Endodermal cell (in vitro differentiated cells): ENCODE data around the gene FHOD1. TPM values are rescaled to one million over a fixed set of nuclear protein-coding genes. Genes with fewer than 3 reads are reported as not detected.

ENCODE experiments used
- DNase-seq: peaks from one replicate; pipeline ENCODE4 v3.0.0-alpha.2; 2017
- H3K27ac ChIP-seq: 2 replicates; pipeline ENCODE4 v1.5.1; 2013; ENCODE audit warnings: mild to moderate bottlenecking, low read depth, low read length, moderate library complexity
- H3K27me3 ChIP-seq: 2 replicates; pipeline ENCODE4 v1.6.1; 2013; ENCODE audit warnings: mild to moderate bottlenecking, low read length, moderate library complexity; ENCODE audit not compliant: insufficient read depth, control insufficient read depth, poor library complexity, severe bottlenecking
- H3K36me3 ChIP-seq: 2 replicates; pipeline ENCODE4 v1.7.0; 2013; ENCODE audit warnings: mild to moderate bottlenecking, low read length, moderate library complexity; ENCODE audit not compliant: control insufficient read depth, insufficient read depth
- H3K4me1 ChIP-seq: one replicate; pipeline ENCODE4 v1.7.0; 2013; ENCODE audit warnings: low read length; ENCODE audit not compliant: control insufficient read depth, insufficient read depth
- H3K4me3 ChIP-seq: 2 replicates; pipeline ENCODE4 v1.5.1; 2013; ENCODE audit warnings: mild to moderate bottlenecking, low read length, moderate library complexity
- H3K9ac ChIP-seq: 2 replicates; pipeline ENCODE4 v1.6.1; 2013; ENCODE audit warnings: mild to moderate bottlenecking, low read length, moderate library complexity; ENCODE audit not compliant: poor library complexity, severe bottlenecking; ENCODE audit errors: extremely low read depth
- H3K9me3 ChIP-seq: 2 replicates; pipeline ENCODE4 v1.6.1; 2013; ENCODE audit warnings: mild to moderate bottlenecking, low read length, moderate library complexity; ENCODE audit not compliant: control insufficient read depth
- H3K27ac Mint-ChIP-seq: 2 replicates; pipeline ENCODE4 v1.8.0; 2020; ENCODE audit warnings: mixed read lengths
- H3K27me3 Mint-ChIP-seq: 2 replicates; pipeline ENCODE4 v1.8.0; 2021; ENCODE audit warnings: mild to moderate bottlenecking, mixed read lengths; ENCODE audit not compliant: insufficient read depth
- H3K36me3 Mint-ChIP-seq: 2 replicates; pipeline ENCODE4 v1.8.0; 2020; ENCODE audit warnings: low read depth, mixed read lengths
- H3K4me1 Mint-ChIP-seq: 2 replicates; pipeline ENCODE4 v1.8.0; 2020; ENCODE audit warnings: mixed read lengths
- H3K4me3 Mint-ChIP-seq: 2 replicates; pipeline ENCODE4 v1.8.0; 2020; ENCODE audit warnings: mild to moderate bottlenecking, moderate library complexity, mixed read lengths
- H3K9me3 Mint-ChIP-seq: 2 replicates; pipeline ENCODE4 v1.8.0; 2020; ENCODE audit warnings: mild to moderate bottlenecking, mixed read lengths
- CTCF ChIP-seq: fragments of 200-600 bp; sonication (generic); conservative IDR thresholded peaks from 2 replicates; pipeline ENCODE4 v1.5.0; 2021; ENCODE audit warnings: antibody characterized with exemption, mild to moderate bottlenecking
- WGBS, 2 experiments: methylation state at CpG; one replicate each; pipeline versions ENCODE4 v1.1.5 to v1.1.7; 2013; ENCODE audit warnings: missing lambda C conversion rate in 2 of 2, mixed read lengths in 1 of 2; ENCODE audit not compliant: insufficient coverage in 1 of 2, insufficient read length in 1 of 2; 5-methylcytosine and 5-hydroxymethylcytosine counted together
- total RNA-seq, 2 donors: library from RNA; stranded (reverse); fragmentation: NEBNext Ultra II Directional in 1 of 2; extraction: Animal tissue kit (Norgen Biotek cat#: 25700) in 1 of 2; gene quantifications; 2 replicates in 1 of 2; 3 replicates in 1 of 2; pipeline ENCODE4 v1.2.1, GENCODE V29; 2021

The FHOD1 gene
- total RNA-seq, 2 donors from 2014 or later: 51.7 to 71.9 TPM

- H3K4me3 ChIP-seq: no peak overlapping the region
- TF ChIP-seq CTCF: no peak
- no peak for DNase-seq
- peaks cover 6% of the 10 kb centered on the region for H3K4me1 ChIP-seq
- Mint-ChIP-seq H3K4me3 (no peak overlapping the region), H3K36me3 (no peaks in the 10 kb centered on the region), H3K4me1 (peaks cover 14% of the 10 kb centered on the region), H3K9me3 (no peaks in the 10 kb centered on the region), H3K27me3 (peaks cover 23% of the 10 kb centered on the region), H3K27ac (no peak overlapping the region)
- peaks cover 7% of the 10 kb centered on the region for H3K36me3 ChIP-seq
- H3K27ac ChIP-seq: no peak overlapping the region
- no peak overlapping the region for H3K9ac ChIP-seq
- 22 to 51% methylated on average over 2 to 10 of the region's 12 CpGs for WGBS, 2 experiments
- H3K9me3 ChIP-seq: no peaks in the 10 kb centered on the region
- H3K27me3 ChIP-seq: peaks cover 21% of the 10 kb centered on the region
Observed at GRCh38 chr16:67185651-67186134, 61.6 kb downstream of the FHOD1 start.

GRCh38 chr16:67184995-67185650 is 62.2 kb downstream of the FHOD1 start:
- peak; percentile 88 for TF ChIP-seq CTCF
- peaks cover 21% of the 10 kb centered on the region for H3K27me3 ChIP-seq
- peaks cover 7% of the 10 kb centered on the region for H3K36me3 ChIP-seq
- DNase-seq: peak; percentile 99
- no peak overlapping the region for H3K4me3 ChIP-seq
- H3K9ac ChIP-seq: no peak overlapping the region
- no peak overlapping the region for H3K27ac Mint-ChIP-seq
- peaks cover 14% of the 10 kb centered on the region for H3K4me1 Mint-ChIP-seq
- no peak overlapping the region for H3K27ac ChIP-seq
- WGBS, 2 experiments: 17 to 19% methylated on average over 24 to 43 of the region's 43 CpGs
- no peaks in the 10 kb centered on the region for H3K9me3 ChIP-seq
- H3K36me3 Mint-ChIP-seq: no peaks in the 10 kb centered on the region
- H3K27me3 Mint-ChIP-seq: peaks cover 23% of the 10 kb centered on the region
- H3K4me1 ChIP-seq: peaks cover 6% of the 10 kb centered on the region
- no peaks in the 10 kb centered on the region for H3K9me3 Mint-ChIP-seq
- H3K4me3 Mint-ChIP-seq: no peak overlapping the region

- Mint-ChIP-seq H3K27ac (no peak overlapping the region), H3K4me1 (peaks cover 14% of the 10 kb centered on the region), H3K27me3 (peaks cover 23% of the 10 kb centered on the region), H3K4me3 (no peak overlapping the region), H3K9me3 (no peaks in the 10 kb centered on the region), H3K36me3 (no peaks in the 10 kb centered on the region)
- 14 to 15% methylated on average over 15 to 59 of the region's 59 CpGs for WGBS, 2 experiments
- H3K27ac ChIP-seq: no peak overlapping the region
- H3K36me3 ChIP-seq: peaks cover 7% of the 10 kb centered on the region
- peaks cover 21% of the 10 kb centered on the region for H3K27me3 ChIP-seq
- peak; percentile 76 for DNase-seq
- H3K9me3 ChIP-seq: no peaks in the 10 kb centered on the region
- H3K4me1 ChIP-seq: peaks cover 6% of the 10 kb centered on the region
- peak overlapping the region; percentile 84 for H3K4me3 ChIP-seq
- TF ChIP-seq CTCF: no peak
- H3K9ac ChIP-seq: no peak overlapping the region
Observed at GRCh38 chr16:67184453-67184994, 62.8 kb downstream of the FHOD1 start.
